ENCODE data around the gene NDUFB1.

- no peak for TF ChIP-seq CTCF (IDR thresholded peaks at IDR 0.05)
- no peak for TF ChIP-seq EZH2 (IDR thresholded peaks at IDR 0.05; ENCODE audit: borderline replicate concordance, insufficient read depth, low read depth, low read length, poor library complexity, severe bottlenecking)
These were observed 12.0 kb downstream of the NDUFB1 start for GRCh38 chr14:92109490-92109889.

Data from B cell (primary cell).